ENCODE results near the gene MAML3.

Gene MAML3

DNA sequence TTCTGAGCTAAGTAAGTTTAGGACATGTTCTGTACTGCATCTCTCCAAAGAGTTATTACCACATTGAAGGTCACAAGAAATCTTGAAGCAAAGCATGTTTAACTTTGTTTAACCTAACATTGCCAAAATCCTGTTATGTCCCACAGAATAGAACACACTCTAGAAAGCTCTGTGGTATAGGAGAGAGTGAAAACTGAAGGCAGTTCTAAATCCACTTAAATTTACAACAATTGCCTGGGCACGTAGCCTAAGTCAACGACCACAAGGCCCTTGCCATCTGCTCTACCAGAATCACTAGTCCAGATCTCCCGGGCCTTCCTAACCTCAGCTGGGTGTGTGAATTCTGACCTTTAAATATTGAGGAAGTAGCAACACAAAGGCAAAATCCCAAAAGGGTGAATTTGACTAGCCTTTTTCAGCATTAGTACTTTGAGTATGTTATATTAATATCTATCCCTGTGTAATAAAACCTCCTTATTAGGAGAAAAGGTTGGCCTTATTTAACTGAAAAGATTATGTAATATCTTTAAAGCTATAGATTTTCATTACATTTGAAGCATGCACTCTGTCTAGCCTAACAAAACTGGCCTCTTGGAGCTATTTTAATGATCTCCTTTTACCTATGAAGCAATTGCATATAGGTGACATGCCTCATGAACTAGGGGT lies 4.5 kb upstream of the MAML3 start:
- no peak for TF ChIP-seq CTCF (IDR thresholded peaks at IDR 0.05; ENCODE audit: low read depth, low read length)
- peak in 1 of 2 donors; percentile 34 for DNase-seq (ENCODE audit: low read depth in 2 of 2)
- no peak overlapping the region for H3K4me3 ChIP-seq (replicated peaks in 1 of 2; ENCODE audit: low read depth in 2 of 2, low read length in 2 of 2)

DNA sequence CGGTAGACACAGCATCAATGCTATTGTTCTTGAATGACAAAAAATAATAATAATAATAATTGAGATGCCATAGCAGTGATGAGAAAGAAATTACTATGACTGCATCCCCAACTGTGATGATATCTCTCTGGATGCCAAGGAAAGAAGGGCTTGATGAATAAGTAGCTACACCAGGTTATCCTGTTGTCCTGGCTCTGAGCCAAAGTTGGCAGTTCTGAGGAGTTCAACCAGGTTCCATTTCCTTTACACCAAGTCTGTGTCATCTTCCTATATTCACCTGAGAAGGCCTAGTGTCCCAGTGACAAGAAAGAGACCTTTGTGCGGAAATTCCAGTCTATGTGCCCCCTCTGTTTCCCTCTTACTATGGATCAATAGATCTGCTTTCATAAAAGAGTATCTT lies 3.4 kb upstream of the MAML3 start:
- no peak for DNase-seq (ENCODE audit: low read depth in 2 of 2)
- no peak for TF ChIP-seq CTCF (IDR thresholded peaks at IDR 0.05; ENCODE audit: low read depth, low read length)
- H3K4me3 ChIP-seq (replicated peaks in 1 of 2; ENCODE audit: low read depth in 2 of 2, low read length in 2 of 2) = no peak overlapping the region

DNA sequence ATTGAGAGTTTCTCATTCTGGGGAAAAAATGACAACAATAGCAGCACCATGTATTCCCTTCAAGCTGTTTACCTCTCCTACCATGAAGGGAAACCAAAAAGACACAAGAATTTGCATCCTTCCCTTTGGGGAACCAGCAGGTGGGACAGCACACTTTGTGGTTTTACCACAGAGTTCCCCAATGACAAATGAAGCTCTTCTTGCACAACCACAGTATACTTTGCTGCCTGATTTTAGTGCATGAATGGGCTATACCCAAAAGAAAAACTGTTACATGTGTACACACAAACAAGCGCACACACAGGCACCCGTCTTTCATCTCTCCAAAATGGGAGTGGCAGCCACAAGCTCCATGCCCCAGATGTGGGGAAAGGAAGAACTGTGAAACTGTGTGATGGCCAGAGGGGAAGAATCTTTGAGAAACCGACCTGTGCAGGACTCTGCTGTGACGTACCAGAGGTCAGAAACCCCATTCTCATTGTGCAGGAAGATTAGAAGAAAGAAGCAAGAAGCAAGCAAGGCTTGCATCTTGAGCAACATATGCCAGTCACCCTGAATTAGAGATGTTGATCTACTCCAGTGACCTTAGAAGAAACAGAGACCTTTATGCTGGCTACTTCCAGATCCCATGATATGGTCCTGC lies 2.7 kb upstream of the MAML3 start:
- H3K4me3 ChIP-seq (replicated peaks in 1 of 2; ENCODE audit: low read depth in 2 of 2, low read length in 2 of 2) = no peak overlapping the region
- DNase-seq (ENCODE audit: low read depth in 2 of 2) = no peak
- TF ChIP-seq CTCF (IDR thresholded peaks at IDR 0.05; ENCODE audit: low read depth, low read length) = no peak

- TF ChIP-seq CTCF (IDR thresholded peaks at IDR 0.05; ENCODE audit: low read depth, low read length) = no peak
- H3K4me3 ChIP-seq (replicated peaks in 1 of 2; ENCODE audit: low read depth in 2 of 2, low read length in 2 of 2) = peak overlapping the region; percentile 77 to 91
- DNase-seq (ENCODE audit: low read depth in 2 of 2) = no peak
These were observed 548 bp upstream of the MAML3 start for GRCh38 chr4:140154572-140154891.

- no peak for DNase-seq (ENCODE audit: low read depth in 2 of 2)
- H3K4me3 ChIP-seq (replicated peaks in 1 of 2; ENCODE audit: low read depth in 2 of 2, low read length in 2 of 2) = peak overlapping the region; percentile 77 to 91
- TF ChIP-seq CTCF (IDR thresholded peaks at IDR 0.05; ENCODE audit: low read depth, low read length) = no peak
These were observed 616 bp downstream of the MAML3 start for GRCh38 chr4:140153419-140153717.

DNA sequence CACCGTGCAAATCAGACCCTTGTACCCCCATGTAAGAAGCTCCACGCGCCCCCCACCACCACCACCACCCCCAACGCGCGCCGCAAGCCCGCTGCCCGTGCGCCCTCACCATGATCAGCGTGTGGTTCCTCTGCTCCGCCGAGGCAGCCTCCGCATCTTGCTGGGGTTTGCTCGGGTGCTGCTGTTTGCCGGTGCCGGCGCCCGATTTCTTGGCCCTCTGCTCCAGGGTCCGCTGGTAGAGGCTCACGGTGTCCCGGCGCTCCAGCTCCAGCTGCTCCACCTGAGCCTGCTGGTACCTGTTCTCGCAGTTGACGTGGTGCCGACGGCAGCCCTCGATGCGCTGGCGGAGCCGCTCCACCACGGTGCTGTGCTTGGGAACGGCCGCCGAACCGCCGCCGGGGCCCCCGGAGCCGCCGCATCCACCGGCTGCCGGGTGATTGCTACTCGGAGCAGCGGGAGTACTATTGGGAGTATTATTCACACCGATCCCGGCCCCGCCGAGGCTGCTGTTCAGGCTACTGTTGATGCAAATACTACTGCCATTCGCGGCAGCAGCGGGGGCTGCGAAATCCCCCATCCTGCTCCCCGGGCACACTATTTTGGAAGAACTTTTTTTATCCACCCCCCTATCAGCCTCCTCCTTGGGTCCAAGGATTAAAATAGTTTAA lies 1.1 kb downstream of the MAML3 start:
- peak; percentile 52 to 60 for DNase-seq (ENCODE audit: low read depth in 2 of 2)
- TF ChIP-seq CTCF (IDR thresholded peaks at IDR 0.05; ENCODE audit: low read depth, low read length) = no peak
- peak overlapping the region; percentile 77 to 91 for H3K4me3 ChIP-seq (replicated peaks in 1 of 2; ENCODE audit: low read depth in 2 of 2, low read length in 2 of 2)
